Inferior parietal cortex (tissue), 1 donor: ENCODE data around the gene ADH5.
"Not testable (repeated sequence)": the region's sequence is repeated elsewhere in the genome, so short reads cannot be mapped to it uniquely, and the experiment has no call there.

Experiments
- DNase-seq: peaks from one replicate; pipeline ENCODE4 v3.0.0-alpha.2; 2016; ENCODE audit errors: extremely low spot score

ADH5 gene

DNA sequence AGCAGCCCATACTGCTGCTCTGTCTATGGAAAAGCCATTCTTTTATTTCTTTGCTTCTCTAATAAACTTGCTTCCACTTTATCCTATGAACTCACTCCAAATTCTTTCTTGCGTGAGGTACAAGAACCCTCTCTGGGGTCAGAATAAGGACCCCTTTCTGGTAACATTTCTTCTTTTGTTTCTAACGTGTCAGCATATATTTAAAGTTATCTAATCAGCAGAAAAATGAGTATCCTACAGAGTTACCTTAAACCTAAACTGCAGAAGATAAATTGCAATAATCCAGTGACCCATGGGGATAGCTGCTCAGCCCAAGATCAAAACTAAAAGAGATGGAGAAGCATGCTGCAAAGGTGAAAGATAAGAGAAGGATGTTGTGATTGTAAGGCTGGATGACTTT lies 4.0 kb downstream of the ADH5 start:
- DNase-seq = no peak

DNA sequence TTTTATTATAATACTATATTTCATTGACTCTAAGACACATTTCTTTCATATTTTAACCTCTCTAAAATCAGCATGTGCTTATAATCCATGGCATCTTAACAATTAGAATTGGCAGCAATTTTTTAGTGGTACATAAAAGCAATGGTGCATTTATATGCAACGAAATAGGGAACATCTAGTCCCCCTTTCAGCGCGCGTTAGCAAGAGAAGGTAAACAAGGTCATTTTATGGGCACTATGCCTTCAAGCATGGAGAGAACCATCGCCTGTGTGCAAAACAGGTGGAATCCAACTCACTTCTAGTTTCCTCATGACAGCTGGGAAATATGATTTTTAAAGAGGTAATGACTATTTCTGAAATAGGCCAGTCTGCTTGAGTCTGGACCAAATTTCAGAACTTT lies 6.4 kb downstream of the ADH5 start:
- DNase-seq = no peak

DNA sequence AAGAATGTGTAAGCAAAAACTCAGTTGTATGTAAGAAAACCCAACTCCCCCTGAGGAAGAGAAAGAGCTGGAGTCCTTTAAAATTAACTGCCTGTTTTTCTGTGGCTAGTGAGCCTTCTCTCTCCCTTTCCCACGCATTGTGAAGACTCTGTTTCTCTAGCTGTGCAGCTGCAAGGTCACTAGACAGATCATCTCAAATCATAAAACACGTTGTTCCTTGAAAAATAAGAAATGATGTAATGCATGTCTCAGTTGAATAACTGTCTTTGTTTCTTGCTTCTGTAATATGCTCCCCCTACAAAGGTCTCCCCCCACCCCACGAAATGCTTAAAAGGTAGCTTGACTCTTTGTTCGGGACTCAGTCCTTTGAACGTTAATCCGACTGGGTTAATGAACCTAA lies 7.7 kb downstream of the ADH5 start:
- not testable (repeated sequence) for DNase-seq

- no peak for DNase-seq
Observed at GRCh38 chr4:99079625-99080295, 8.8 kb downstream of the ADH5 start.

DNA sequence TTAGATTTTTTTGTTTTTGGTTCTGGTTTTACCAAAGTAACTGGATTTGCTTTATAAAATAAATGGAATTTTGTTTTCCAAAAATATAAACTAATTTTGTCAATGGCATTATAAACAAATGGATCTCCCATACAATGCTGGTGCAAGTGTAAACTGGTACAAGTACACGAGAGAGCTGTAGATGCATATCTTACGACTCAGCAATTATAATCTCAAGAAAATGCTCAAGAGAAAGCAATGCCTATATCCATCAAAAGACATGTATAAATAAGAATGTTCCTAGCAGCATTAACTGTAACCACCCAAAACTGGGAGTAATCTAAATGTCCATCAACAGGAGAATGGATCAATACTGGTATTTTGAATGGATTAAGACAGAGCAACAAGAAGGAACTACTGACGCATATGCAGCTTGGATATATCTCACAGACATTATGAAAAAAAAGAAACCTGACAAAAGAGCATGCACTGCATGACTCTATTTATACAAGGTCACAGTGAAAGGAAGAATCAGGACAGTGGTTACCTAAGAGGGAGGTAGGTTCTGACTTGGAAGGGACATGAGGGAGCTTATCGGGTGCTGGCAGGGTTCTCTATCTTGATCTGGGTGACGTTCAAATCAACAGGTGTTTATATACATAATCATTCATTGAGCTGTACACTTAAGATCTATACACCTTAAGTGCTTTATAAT lies 9.5 kb downstream of the ADH5 start:
- no peak for DNase-seq

DNA sequence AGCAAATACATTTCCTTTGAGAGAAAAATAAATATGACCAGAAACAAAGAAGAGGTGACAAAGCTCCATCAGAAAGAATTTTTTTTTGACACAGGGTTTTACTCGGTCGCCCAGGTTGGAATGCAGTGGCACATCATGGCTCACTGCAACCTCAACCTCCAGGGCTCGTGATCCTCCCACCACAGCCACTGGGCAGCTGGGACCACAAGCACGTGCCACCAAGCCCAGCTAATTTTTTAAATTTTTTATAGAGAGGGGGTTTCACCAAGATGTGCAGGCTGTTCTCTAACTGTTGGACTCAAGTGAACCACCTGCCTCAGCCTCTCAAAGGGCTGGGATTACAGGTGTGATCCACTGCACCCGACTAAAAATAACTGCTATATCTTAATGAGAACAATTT lies 10.3 kb downstream of the ADH5 start:
- no peak for DNase-seq

DNA sequence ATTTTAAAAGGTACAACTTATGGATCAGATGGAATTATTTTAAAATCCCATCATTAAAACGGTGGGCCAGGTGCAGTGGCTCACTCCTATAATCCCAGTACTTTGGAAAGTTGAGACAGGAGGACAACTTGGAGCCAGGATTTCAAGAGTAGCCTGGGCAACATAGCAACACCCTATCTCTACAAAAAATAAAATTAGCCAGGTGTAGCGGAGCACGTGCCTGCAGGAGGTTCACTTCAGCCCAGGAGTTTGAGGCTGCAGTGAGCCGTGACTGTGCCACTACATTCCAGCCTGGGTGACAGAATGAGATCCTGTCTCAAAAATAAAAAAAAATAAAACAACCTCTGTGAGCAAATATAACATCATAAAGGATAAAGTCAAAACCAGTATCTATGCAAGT lies 11.4 kb downstream of the ADH5 start:
- no peak for DNase-seq

DNA sequence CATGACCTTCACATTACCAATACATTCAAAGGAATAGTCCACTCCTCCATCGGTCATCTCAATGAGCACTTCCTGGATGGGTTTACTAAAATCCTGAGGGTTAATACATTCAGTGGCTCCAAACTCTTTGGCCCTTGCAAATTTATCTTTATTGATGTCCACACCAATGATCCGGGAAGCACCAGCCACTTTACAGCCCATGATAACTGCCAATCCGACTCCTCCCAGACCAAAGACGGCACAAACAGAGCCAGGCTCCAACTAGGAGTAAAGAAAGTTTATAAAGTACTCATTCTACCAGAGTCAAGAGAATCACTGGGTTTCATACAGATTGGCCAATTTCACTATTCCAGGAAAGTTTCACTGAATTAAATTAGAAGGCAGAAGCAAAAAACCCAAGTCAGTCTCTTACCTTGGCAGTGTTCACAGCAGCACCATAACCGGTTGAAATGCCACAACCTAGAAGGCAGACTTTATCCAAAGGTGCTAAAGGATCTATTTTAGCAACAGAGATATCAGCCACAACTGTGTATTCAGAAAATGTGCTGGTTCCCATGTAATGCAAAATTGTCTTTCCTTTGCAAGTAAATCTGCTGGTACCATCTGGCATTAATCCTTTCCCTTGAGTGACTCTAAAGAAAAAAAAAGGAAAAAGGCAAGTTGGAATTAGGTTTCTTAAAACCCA lies 12.2 kb downstream of the ADH5 start:
- DNase-seq = no peak

- DNase-seq = no peak
Observed at GRCh38 chr4:99074816-99075215, 13.8 kb downstream of the ADH5 start.

GRCh38 chr4:99071159-99071558 lies 17.4 kb downstream of the ADH5 start:
- DNase-seq = no peak

GRCh38 chr4:99067617-99068016 lies 21.0 kb downstream of the ADH5 start:
- no peak for DNase-seq

GRCh38 chr4:99065521-99065920 lies 23.1 kb downstream of the ADH5 start:
- not testable (repeated sequence) for DNase-seq

- DNase-seq = no peak
Observed at GRCh38 chr4:99062120-99062519, 26.5 kb downstream of the ADH5 start.

DNA sequence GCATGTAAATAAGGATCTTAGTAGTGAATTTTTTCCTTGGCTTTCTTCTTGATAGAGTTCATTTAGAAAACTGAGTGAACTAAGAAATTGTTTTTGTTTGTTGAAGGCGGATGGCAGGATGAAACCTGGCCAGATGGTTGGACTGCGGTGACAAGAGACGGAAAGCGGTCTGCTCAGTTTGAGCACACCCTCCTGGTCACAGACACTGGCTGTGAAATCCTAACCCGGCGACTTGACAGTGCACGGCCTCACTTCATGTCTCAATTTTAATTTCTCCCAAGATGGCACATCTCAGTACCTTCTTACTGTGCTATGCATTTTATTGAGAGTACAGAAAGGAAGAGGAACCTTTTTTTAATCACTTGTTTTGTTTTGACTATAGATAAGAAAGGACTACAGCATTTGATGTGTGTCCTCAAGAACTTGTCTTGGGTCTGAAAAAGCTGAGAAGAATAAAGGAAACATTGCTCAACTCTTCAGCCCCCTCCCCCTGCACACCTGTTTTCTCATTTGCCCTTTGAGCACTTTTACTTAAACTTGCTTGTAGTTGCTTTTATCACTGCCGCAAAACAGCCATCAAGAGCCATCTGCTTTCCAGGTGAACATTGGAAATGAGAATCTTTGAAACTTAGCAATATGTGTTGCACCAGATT lies 27.4 kb downstream of the ADH5 start:
- no peak for DNase-seq

GRCh38 chr4:99059550-99059949 lies 29.0 kb downstream of the ADH5 start:
- no peak for DNase-seq

DNA sequence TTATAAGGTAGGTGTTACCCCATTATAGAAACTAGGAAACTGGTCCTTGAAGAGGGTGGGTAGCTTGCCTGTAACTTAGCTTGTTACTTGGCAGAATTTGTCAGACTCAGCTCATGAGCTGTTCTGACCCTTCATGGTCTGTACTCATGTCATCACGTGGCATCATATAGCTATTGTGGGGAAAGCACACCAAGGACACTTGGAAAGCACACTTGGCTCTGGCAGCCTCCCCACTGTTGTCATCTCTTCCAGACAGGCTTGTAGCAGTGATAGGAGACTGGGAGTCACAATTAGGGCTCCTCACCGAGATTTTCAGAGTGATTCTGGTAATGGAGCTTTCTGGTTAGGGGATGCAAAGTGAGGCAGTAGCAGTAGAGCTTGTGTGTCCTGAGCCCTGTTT lies 30.4 kb downstream of the ADH5 start:
- no peak for DNase-seq

DNA sequence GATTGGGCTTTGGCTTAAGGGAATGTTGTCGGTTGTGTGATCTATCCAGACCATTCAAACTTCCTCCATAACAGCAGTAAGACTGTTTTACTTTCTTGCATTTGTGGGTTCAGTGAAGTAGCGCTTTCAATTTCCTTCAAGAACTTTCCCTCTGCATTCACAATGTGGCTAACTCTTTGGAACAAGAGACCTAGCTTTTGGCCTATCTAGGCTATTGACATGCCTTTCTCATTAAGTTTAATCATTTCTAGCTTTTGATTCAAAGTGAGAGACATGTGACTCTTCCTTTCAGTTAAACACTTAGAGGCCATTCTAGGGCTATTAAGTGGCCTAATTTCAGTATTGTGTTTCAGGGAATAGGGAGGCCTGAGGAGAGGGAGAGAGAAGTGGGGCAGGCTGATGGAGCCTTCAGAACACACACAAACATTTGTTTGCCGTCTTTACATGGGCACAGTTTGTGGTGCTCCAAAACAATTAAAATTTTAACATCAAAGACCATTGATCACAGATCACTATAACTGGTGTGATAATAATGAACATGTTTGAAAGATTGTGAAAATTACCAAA lies 34.1 kb downstream of the ADH5 start:
- DNase-seq = no peak

GRCh38 chr4:99052902-99053301 lies 35.7 kb downstream of the ADH5 start:
- no peak for DNase-seq

DNA sequence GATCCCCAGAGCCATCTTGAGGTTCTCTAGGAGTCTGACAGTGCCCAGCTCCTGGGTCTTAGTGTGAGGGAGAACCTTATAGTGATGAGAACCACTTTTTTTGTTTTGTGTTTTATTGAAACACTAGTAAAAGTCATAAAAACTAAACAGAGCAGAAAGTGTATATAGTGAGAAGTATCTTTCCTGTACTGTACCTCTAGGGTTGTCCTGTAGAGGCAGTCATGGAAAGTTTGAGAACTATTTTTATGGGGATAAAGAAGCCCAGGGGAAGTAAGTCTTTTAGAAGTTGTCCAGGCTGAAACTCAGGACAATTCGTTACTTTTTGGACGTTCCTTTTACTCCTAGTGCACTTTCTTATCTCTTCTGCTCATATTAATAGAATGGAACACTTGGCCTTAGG lies 40.9 kb downstream of the ADH5 start:
- DNase-seq = no peak

DNA sequence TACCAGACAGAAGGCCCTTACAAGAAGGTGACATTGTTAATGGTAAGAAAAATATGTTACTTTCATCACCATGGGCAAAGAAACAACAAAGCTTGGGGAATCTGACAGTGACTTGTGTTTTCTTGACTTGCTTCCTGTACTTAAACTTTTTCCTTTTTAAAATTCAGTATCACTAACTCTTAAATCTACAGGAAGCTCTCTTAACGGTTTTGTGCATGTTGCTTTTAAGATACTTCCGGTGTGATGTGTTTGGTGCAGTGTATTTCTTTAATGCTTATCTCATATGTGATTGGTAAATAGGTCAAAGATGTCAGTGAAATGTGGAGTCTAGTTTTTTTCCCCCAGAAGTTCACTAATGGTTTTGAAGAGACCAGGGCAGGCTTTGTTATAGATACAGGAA lies 45.2 kb downstream of the ADH5 start:
- DNase-seq = no peak

DNA sequence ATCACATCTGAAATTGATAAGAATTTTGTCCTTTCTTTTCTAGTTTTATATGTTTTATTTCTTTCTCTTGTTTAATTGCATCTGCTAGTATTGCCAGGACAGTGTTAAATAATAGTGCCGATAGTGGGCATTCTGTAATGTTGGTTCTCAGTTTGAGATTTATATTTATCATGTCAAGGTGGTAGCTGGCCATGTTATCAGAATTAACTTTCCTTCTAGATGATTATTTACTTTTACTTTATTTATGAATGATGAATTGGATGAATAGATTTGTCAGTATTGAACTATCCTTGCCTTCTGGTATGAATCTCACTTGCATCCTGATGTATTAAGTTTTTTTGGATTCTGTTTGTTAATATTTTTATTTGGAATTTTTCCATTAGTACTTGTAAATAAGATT lies 50.4 kb downstream of the ADH5 start:
- no peak for DNase-seq

DNA sequence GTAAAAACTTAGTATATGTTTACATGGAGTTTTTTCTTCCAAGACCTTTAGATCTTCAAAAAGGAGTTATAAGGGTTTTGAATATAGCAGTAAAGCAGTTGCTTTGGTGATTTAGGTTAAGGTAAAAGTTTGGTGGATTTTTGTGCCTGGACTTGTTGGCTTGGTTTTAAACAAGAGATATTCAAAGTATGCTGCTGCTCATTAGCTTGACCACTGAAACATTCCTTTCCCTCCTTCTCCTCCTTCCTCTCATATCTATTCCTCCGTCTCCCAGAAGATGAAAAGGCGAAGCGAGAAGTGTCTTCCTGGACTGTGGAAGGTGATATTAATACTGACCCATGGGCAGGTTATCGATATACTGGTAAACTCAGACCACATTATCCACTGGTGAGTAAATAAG lies 54.6 kb downstream of the ADH5 start:
- no peak for DNase-seq
